Measurements from ENCODE around the gene MYBPH. TPM values are rescaled to one million over a fixed set of nuclear protein-coding genes. Genes with fewer than 3 reads are reported as not detected.

The MYBPH gene
- total RNA-seq, 1 donor from 2014 or later = not detected

DNA sequence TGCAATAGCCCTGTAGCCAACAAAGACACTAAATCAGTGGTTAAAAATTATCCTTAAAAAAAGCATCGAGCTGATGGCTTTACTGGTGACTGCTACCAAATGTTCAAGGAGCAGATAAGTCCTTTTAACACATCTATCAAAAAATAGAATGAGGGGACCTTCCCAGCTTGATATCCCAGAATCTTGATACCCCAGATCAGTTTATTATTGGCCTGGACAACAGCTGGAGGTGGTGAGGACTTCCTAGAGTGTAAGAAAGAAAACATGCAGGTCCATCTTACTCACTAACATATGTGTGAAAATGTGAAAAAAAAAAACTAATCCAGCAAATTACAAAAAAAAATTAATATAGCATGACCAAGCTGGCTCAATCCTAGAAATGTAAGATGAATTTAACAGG is 32.6 kb upstream of the MYBPH start:
- Mint-ChIP-seq H3K4me3 (ENCODE audit: unreplicated experiment) (no peak overlapping the region), H3K36me3 (ENCODE audit: low read depth, unreplicated experiment) (no peaks in the 10 kb centered on the region), H3K27me3 (ENCODE audit: unreplicated experiment) (peaks cover 2% of the 10 kb centered on the region), H3K27ac (ENCODE audit: unreplicated experiment) (no peak overlapping the region), H3K9me3 (ENCODE audit: unreplicated experiment) (no peaks in the 10 kb centered on the region), H3K4me1 (ENCODE audit: unreplicated experiment) (peaks cover 2% of the 10 kb centered on the region)
- no peak for DNase-seq (ENCODE audit: low spot score)
- TF ChIP-seq, protein P1, sequence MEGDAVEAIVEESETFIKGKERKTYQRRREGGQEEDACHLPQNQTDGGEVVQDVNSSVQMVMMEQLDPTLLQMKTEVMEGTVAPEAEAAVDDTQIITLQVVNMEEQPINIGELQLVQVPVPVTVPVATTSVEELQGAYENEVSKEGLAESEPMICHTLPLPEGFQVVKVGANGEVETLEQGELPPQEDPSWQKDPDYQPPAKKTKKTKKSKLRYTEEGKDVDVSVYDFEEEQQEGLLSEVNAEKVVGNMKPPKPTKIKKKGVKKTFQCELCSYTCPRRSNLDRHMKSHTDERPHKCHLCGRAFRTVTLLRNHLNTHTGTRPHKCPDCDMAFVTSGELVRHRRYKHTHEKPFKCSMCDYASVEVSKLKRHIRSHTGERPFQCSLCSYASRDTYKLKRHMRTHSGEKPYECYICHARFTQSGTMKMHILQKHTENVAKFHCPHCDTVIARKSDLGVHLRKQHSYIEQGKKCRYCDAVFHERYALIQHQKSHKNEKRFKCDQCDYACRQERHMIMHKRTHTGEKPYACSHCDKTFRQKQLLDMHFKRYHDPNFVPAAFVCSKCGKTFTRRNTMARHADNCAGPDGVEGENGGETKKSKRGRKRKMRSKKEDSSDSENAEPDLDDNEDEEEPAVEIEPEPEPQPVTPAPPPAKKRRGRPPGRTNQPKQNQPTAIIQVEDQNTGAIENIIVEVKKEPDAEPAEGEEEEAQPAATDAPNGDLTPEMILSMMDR (IDR thresholded peaks at IDR 0.05; ENCODE audit: unreplicated experiment) = no peak

DNA sequence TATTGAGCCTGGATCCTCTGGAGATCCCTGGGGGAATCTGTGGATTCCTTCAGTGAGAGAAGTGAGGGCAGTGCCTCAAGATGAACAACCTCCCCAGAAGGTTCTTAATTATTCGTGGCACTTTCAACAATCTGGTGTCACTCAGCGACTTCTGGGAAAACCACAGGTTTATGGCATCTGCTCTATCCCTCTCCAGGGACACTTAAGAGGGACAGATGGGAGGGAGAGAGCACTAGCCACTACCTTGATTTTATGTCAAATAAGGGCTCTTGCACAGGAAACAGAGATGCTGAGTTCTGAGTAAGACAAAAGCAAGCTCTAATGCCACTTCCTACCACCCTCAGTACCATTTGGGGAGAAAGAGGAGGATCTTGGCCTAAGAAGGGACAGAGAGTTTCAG is 32.1 kb upstream of the MYBPH start:
- Mint-ChIP-seq H3K36me3 (ENCODE audit: low read depth, unreplicated experiment) (no peaks in the 10 kb centered on the region), H3K4me3 (ENCODE audit: unreplicated experiment) (no peak overlapping the region), H3K9me3 (ENCODE audit: unreplicated experiment) (no peaks in the 10 kb centered on the region), H3K27me3 (ENCODE audit: unreplicated experiment) (peaks cover 2% of the 10 kb centered on the region), H3K27ac (ENCODE audit: unreplicated experiment) (no peak overlapping the region), H3K4me1 (ENCODE audit: unreplicated experiment) (peaks cover 4% of the 10 kb centered on the region)
- TF ChIP-seq, protein P1 (IDR thresholded peaks at IDR 0.05; ENCODE audit: unreplicated experiment) = no peak
- no peak for DNase-seq (ENCODE audit: low spot score)

DNA sequence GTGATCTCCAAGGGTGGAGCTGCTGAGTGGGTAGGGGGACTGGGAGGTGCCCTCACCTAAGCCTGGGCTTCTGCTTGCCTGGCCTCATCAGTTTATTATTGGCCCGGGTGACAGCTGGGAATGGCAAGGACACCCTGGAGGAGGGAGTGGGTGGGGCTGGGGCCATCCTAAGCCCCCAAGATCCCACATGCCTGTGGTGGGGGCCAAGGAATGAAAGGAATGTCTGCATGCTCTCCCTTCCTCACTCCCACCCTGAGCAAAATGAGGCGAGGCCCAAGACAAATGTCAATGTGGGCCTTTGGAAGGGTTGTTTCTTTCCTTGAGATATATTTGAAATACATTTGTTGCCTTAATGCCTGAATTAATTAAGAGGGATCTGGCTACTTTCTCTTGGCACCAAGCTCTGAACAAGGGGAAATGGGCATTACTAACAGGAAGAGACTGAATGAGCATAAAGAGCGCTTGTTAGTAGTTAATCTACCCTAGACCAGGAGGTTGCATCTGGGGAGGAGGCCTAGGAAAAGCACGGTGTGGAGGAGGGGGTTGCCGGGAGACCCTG is 30.6 kb upstream of the MYBPH start:
- H3K4me1 Mint-ChIP-seq (ENCODE audit: unreplicated experiment) = peaks cover 7% of the 10 kb centered on the region
- TF ChIP-seq, protein P1 (IDR thresholded peaks at IDR 0.05; ENCODE audit: unreplicated experiment) = no peak
- no peak overlapping the region for H3K4me3 Mint-ChIP-seq (ENCODE audit: unreplicated experiment)
- no peaks in the 10 kb centered on the region for H3K36me3 Mint-ChIP-seq (ENCODE audit: low read depth, unreplicated experiment)
- DNase-seq (ENCODE audit: low spot score) = no peak
- peaks cover 2% of the 10 kb centered on the region for H3K27me3 Mint-ChIP-seq (ENCODE audit: unreplicated experiment)
- no peaks in the 10 kb centered on the region for H3K9me3 Mint-ChIP-seq (ENCODE audit: unreplicated experiment)
- H3K27ac Mint-ChIP-seq (ENCODE audit: unreplicated experiment) = no peak overlapping the region

DNA sequence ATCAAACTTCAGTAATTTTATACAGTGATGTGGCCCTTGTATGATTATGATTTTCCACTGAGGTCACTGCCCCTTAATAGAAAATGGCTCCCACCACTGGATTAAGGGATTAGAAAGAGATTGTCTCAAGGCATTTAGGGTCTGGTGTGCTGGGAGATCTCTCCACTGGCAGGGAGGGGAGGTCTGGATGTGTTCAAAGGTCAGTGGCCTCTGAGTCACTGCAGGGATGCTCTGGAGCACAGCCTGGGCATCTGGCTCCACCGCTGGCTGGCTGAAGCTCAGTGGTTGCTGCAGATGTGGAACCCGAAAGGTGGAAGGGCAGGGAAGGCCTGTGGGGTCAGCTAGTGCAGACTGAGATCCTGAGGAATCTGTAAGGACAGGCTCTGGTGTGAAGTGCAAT is 29.1 kb upstream of the MYBPH start:
- H3K4me3 Mint-ChIP-seq (ENCODE audit: unreplicated experiment) = no peak overlapping the region

More for the DNA sequence above, 29.1 kb upstream of the MYBPH start:
- TF ChIP-seq, protein P1 (IDR thresholded peaks at IDR 0.05; ENCODE audit: unreplicated experiment) = no peak
- H3K36me3 Mint-ChIP-seq (ENCODE audit: low read depth, unreplicated experiment) = no peaks in the 10 kb centered on the region
- peaks cover 4% of the 10 kb centered on the region for H3K27me3 Mint-ChIP-seq (ENCODE audit: unreplicated experiment)
- H3K27ac Mint-ChIP-seq (ENCODE audit: unreplicated experiment) = no peak overlapping the region
- no peak for DNase-seq (ENCODE audit: low spot score)
- peaks cover 7% of the 10 kb centered on the region for H3K4me1 Mint-ChIP-seq (ENCODE audit: unreplicated experiment)
- H3K9me3 Mint-ChIP-seq (ENCODE audit: unreplicated experiment) = no peaks in the 10 kb centered on the region
